Psoas muscle (tissue), 8 donors: ENCODE measurements around the gene PDE9A. TPM values are rescaled to one million over a fixed set of nuclear protein-coding genes. Genes with fewer than 3 reads are reported as not detected.

Source experiments
- ATAC-seq, 4 donors: fragments of 200-7000 bp; cut with Tn5 transposase; one replicate each; pipeline ENCODE4 v1.9.1; 2020; ENCODE audit warnings: moderate library complexity in 3 of 4, mild to moderate bottlenecking in 2 of 4
- DNase-seq, 2 donors: peaks; one replicate each; pipeline ENCODE4 v3.0.0-alpha.2; 2020
- H3K27ac ChIP-seq: fragments of 200-600 bp; one replicate; pipeline ENCODE4 v1.8.0; 2022
- H3K27me3 ChIP-seq, 3 donors: fragments of 200-600 bp in 1 of 3; one replicate each; pipeline versions ENCODE4 v1.6.1 to v1.8.0; 2013 to 2022; ENCODE audit warnings: low read length in 2 of 3, mild to moderate bottlenecking in 2 of 3, moderate library complexity in 1 of 3; ENCODE audit not compliant: insufficient read depth in 3 of 3
- H3K36me3 ChIP-seq, 2 donors: fragments of 200-600 bp in 1 of 2; one replicate each; pipeline versions ENCODE4 v1.6.1 to v1.8.0; 2013 to 2022; ENCODE audit warnings: low read depth in 1 of 2, mild to moderate bottlenecking in 1 of 2, moderate library complexity in 1 of 2; ENCODE audit not compliant: insufficient read depth in 1 of 2
- H3K4me1 ChIP-seq: fragments of 200-600 bp; one replicate; pipeline ENCODE4 v1.8.0; 2022
- H3K4me3 ChIP-seq: fragments of 200-600 bp; one replicate; pipeline ENCODE4 v1.8.0; 2022; ENCODE audit warnings: mild to moderate bottlenecking
- H3K9me3 ChIP-seq: fragments of 200-600 bp; one replicate; pipeline ENCODE4 v1.8.0; 2022
- CTCF ChIP-seq: fragments of 200-600 bp; IDR thresholded peaks from one replicate; pipeline ENCODE4 v1.8.0; 2022; ENCODE audit warnings: antibody characterized with exemption
- WGBS, 3 donors: extraction: QIAGEN DNeasy Blood & Tissue Kit; methylation state at CpG; one replicate each; pipeline versions ENCODE4 v1.1.6 to v1.1.7; 2013; 5-methylcytosine and 5-hydroxymethylcytosine counted together
- intact Hi-C, 2 donors: fragments of 100-400 bp; cut with DNase I; formaldehyde crosslinking; loops; one replicate each; pipeline versions ENCODE4 v1.11.0 to v1.14.2; 2022
- polyA plus RNA-seq, 3 donors: library from polyadenylated mRNA; stranded (reverse); fragments of 200-250 nt; gene quantifications; one replicate each; pipeline ENCODE4 v1.2.3, GENCODE V29; 2013
- total RNA-seq, 4 donors: library from RNA; stranded (reverse); fragmentation: NEBNext Ultra II Directional in 2 of 4; extraction: Animal tissue kit (Norgen Biotek cat#: 25700) in 2 of 4; gene quantifications; one replicate each; pipeline versions ENCODE4 v1.2.1 to v1.2.4, GENCODE V29; 2021 to 2023
- donor health status: healthy with polysubstance abuse.
- donor health status: DM: no; HTN: no; CAD: no; lungs with moderate emphysema.
- donor health status: Bipolar disorder and iron deficiency.
- donor health status: healthy.
- donor health status: DM: yes; HTN: yes; CAD: no.
- donor health status: DM: no; HTN: no; CAD: no.
- donor health status: DM: no; HTN: no; CAD: no.
- donor health status: DM: yes; HTN: yes; CAD: no.

PDE9A gene
- total and polyA plus RNA-seq, 7 donors, result 1.2 to 4.3 (median 1.8) TPM

DNA sequence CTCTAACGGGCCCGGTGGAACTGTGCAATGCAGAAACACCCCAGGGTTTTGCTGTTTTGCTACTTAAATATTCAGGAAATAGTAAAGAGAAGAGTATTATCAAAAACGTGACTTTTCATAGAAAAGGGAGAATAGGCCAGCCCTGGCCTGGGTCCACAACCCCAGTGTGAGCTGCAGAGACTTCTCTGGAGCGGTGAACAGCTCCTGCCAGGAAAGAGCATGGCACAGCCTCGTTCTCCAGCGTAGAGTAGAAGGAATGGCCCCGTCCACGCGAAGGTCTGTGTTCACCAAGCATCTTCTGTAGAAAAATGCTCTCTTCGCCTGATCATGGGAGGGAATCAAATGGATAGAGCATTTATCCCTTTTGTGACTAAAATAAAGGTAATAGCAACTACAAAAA, 51.4 kb downstream of the PDE9A start:
- DNase-seq (no peak), ATAC-seq (no peak)
- no peak for TF ChIP-seq CTCF
- Histone ChIP-seq H3K4me1 (no peaks in the 10 kb centered on the region), H3K36me3 (no peaks in the 10 kb centered on the region), H3K4me3 (no peak overlapping the region), H3K9me3 (no peaks in the 10 kb centered on the region), H3K27me3 (peaks cover 0 to 3% (median 2%) of the 10 kb centered on the region in 3 donors), H3K27ac (no peak overlapping the region)
- WGBS, 3 donors, result 71 to 83% (median 80%) methylated on average over 10 of the region's 10 CpGs
- intact Hi-C loops, result no loop called here

DNA sequence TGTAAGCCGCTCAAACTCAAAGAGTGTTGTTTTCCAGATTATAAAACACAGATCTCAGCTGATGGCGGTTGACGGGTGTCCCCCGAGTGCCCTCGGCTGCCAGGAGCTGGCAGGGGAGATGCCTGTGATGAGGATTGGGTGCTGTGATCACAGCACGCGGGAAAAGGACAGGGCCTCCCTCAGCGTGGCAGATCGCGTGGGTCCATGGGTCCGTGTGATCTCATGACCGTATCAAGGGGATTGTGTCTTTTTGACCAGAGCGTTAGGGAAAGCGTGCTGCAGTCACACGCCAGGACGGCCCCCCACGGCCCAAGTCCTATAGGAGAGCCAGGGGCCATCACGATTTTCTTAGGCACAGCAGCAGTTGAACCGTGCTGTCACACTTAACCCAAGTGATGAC, 51.9 kb downstream of the PDE9A start:
- H3K4me3 ChIP-seq, result no peak overlapping the region
- 78 to 83% (median 81%) methylated on average over 19 of the region's 19 CpGs for whole genome bisulfite sequencing, 3 donors
- H3K27ac ChIP-seq, result no peak overlapping the region
- TF ChIP-seq CTCF, result no peak
- H3K4me1 ChIP-seq, result no peaks in the 10 kb centered on the region
- DNase-seq, result no peak
- intact Hi-C loops, result no loop called here
- no peaks in the 10 kb centered on the region for H3K36me3 ChIP-seq
- H3K9me3 ChIP-seq, result no peaks in the 10 kb centered on the region
- H3K27me3 ChIP-seq, result peaks cover 0 to 3% (median 2%) of the 10 kb centered on the region in 3 donors
- no peak for ATAC-seq

DNA sequence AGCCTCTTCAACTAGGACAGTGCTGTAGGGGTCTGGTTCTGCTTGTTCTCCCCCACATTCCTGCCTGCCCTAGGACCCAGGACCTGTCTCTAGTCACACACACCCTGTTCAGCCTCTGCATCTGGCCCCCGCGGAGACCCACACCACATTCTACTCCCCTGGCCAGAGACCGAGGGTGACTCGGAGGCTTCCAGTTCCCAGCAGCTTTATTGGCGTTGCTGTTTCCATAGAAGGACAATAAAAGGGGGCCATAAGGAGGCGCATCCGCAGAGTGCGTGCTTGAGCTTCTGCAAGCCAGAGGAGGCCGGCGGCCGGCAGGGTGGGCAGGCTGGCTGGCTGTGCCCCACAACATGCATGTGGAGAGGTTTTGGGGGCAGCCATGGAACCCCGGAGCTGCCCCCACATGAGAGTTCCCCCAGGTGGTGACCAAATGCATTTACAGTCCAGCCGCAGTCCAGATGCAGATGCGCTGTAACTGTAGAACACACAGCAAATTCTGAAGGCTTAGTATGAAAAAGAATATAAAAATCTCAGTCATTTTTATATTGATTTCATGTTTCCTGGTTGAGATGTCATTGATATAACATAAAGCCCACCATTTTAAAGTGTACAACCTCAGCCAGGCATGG, 52.4 kb downstream of the PDE9A start:
- Histone ChIP-seq H3K27ac (no peak overlapping the region), H3K36me3 (no peaks in the 10 kb centered on the region), H3K9me3 (no peaks in the 10 kb centered on the region), H3K4me1 (no peaks in the 10 kb centered on the region), H3K27me3 (peaks cover 0 to 3% (median 2%) of the 10 kb centered on the region in 3 donors), H3K4me3 (no peak overlapping the region)
- DNase-seq (no peak), ATAC-seq (no peak)
- TF ChIP-seq CTCF, result no peak
- intact Hi-C loops, result no loop called here
- 42 to 67% (median 64%) methylated on average over 14 of the region's 14 CpGs for WGBS, 3 donors

DNA sequence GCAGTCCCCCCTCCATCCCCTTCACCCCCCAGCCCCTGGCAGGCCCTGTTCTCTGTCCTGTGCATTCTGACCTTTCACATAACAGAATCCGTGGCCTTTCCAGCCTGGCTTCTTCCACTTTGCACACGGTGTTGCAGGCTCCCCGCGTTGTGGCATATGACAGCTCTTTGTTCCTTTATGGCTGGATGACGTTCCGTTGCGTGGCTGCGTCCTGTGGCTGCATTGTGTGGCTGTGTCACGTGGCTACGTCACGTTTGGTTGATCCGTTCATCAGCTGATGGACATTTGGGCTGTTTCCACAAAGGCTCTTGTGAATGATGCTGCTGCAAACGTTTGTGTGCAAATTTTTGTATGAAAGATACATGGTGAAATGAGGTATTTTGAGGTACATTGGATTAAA, 53.3 kb downstream of the PDE9A start:
- 86 to 90% (median 89%) methylated on average over 13 of the region's 13 CpGs for WGBS, 3 donors

More for the DNA sequence above, 53.3 kb downstream of the PDE9A start:
- DNase-seq (no peak), ATAC-seq (no peak)
- H3K36me3 ChIP-seq, result no peaks in the 10 kb centered on the region
- intact Hi-C loops, result no loop called here
- no peaks in the 10 kb centered on the region for H3K9me3 ChIP-seq
- no peaks in the 10 kb centered on the region for H3K4me1 ChIP-seq
- no peak overlapping the region for H3K27ac ChIP-seq
- H3K27me3 ChIP-seq, result peaks cover 0 to 3% (median 2%) of the 10 kb centered on the region in 3 donors
- no peak overlapping the region for H3K4me3 ChIP-seq
- no peak for TF ChIP-seq CTCF
